GM13977 (cell line): ENCODE results near the gene GRPEL1.
A peak's percentile ranks its signal among the peaks of the same experiment; 100 is the strongest.
"Not testable (repeated sequence)": the region's sequence is repeated elsewhere in the genome, so short reads cannot be mapped to it uniquely, and the experiment has no call there.

Experiments used
- DNase-seq: peaks from one replicate; pipeline ENCODE4 v3.0.0; 2012; ENCODE audit warnings: low spot score
- CTCF ChIP-seq: IDR thresholded peaks from 2 replicates; pipeline ENCODE4 v1.5.1; 2012; ENCODE audit warnings: mild to moderate bottlenecking, control low read depth; ENCODE audit not compliant: insufficient read depth; ENCODE audit errors: extremely low read depth, missing control alignments
- in situ Hi-C: fragments of 300-500 bp; cut with MboI; formaldehyde crosslinking; loops from one replicate; pipeline ENCODE4 v1.12.0; 2022; ENCODE audit warnings: low sequenced_read_pairs, low pct_unique_long_range_greater_than_20kb, mixed read lengths, inconsistent platforms; ENCODE audit not compliant: unreplicated experiment

The GRPEL1 gene

GRCh38 chr4:7103607-7104365 lies 35.9 kb upstream of the GRPEL1 start:
- DNase-seq = no peak
- TF ChIP-seq CTCF = no peak
- in situ Hi-C loops = no loop called here

- TF ChIP-seq CTCF = no peak
- in situ Hi-C loops = no loop called here
- DNase-seq = peak; percentile 96
Observed at GRCh38 chr4:7103031-7103606, 35.3 kb upstream of the GRPEL1 start.

- in situ Hi-C loops, DNase-seq: not testable (repeated sequence)
Observed at GRCh38 chr4:7102516-7102909, 34.6 kb upstream of the GRPEL1 start.

- in situ Hi-C loops = no loop called here
- DNase-seq = peak; percentile 81
- TF ChIP-seq CTCF = peak; percentile 71
Observed at GRCh38 chr4:7101692-7102515, 34.0 kb upstream of the GRPEL1 start.

- in situ Hi-C loops = no loop called here
- no peak for DNase-seq
- no peak for TF ChIP-seq CTCF
Observed at GRCh38 chr4:7096236-7096635, 28.4 kb upstream of the GRPEL1 start.

- TF ChIP-seq CTCF = no peak
- no peak for DNase-seq
- in situ Hi-C loops = no loop called here
Observed at GRCh38 chr4:7095611-7096155, 27.8 kb upstream of the GRPEL1 start.

GRCh38 chr4:7094916-7095315 lies 27.1 kb upstream of the GRPEL1 start:
- no peak for DNase-seq
- TF ChIP-seq CTCF = no peak
- in situ Hi-C loops = no loop called here
